ENCODE results near the gene WDR6.
"Not testable (repeated sequence)": the region's sequence is repeated elsewhere in the genome, so short reads cannot be mapped to it uniquely, and the experiment has no call there.

WDR6 gene

DNA sequence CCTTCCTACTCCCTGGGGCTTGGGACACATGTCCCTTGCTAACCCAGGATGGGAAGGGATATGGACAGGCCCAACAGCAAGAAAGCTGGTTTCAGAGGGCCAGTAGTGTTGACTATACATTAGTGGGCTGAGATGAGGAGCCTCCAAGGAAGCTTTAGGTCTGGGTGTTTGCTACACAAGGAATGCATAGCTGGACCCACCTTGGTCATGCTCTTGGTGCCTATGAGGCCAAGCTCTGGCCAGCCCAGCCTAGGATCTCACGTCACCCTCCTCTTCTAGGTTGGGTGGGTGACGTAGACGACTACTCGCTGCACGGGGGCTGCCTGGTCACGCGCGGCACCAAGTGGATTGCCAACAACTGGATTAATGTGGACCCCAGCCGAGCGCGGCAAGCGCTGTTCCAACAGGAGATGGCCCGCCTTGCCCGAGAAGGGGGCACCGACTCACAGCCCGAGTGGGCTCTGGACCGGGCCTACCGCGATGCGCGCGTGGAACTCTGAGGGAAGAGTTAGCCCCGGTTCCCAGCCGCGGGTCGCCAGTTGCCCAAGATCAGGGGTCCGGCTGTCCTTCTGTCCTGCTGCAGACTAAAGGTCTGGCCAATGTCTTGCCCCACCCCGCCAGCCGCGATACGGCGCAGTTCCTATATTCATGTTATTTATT lies 653 bp upstream of the WDR6 start:
- DNase-seq (ENCODE audit: low read depth), result no peak
- TF ChIP-seq, protein P1, sequence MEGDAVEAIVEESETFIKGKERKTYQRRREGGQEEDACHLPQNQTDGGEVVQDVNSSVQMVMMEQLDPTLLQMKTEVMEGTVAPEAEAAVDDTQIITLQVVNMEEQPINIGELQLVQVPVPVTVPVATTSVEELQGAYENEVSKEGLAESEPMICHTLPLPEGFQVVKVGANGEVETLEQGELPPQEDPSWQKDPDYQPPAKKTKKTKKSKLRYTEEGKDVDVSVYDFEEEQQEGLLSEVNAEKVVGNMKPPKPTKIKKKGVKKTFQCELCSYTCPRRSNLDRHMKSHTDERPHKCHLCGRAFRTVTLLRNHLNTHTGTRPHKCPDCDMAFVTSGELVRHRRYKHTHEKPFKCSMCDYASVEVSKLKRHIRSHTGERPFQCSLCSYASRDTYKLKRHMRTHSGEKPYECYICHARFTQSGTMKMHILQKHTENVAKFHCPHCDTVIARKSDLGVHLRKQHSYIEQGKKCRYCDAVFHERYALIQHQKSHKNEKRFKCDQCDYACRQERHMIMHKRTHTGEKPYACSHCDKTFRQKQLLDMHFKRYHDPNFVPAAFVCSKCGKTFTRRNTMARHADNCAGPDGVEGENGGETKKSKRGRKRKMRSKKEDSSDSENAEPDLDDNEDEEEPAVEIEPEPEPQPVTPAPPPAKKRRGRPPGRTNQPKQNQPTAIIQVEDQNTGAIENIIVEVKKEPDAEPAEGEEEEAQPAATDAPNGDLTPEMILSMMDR (IDR thresholded peaks at IDR 0.05; ENCODE audit: control insufficient read depth, insufficient read depth, low read depth, low read length, missing control alignments), result no peak
- peak overlapping the region; percentile 87 for H3K4me3 ChIP-seq (ENCODE audit: control insufficient read depth, low read depth, low read length)

DNA sequence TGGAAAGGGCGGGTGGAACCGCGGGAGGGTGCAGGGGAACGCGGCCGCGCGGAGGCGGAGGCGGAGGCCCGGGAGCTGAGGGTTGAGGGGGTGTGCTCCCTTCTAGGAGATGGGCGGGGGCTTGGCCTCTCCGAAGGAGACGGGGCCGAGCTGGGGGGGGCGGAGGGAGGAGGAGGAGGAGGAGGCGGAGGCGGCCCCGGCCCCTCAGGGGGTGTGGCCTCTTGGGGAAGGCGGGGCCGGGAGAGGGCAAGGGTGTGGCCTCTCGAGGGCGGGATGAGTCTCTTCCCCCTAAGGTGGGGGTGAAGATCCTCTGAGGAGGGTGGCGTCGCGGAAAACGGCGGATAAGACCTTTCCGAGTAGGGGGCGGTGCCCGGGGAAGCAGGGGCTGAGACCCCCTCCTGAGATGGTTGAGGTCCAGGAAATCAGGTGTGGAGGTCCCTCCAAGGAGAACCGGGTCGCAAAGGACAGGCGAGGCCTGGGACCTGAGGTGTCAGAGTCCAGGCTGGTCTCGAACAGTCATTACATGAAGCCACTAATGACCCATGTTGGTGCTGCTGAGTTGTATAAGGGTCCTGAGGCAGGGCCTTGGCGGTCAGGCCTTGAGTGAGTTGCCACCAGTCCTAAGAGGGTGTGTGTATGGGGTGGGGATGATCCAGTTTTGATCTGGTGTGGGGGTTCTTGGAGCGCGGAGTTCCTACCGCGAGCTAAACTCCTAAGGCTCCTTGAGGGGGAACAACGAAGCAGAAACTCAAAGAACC lies 759 bp downstream of the WDR6 start:
- no peak for DNase-seq (ENCODE audit: low read depth)
- peak overlapping the region; percentile 87 for H3K4me3 ChIP-seq (ENCODE audit: control insufficient read depth, low read depth, low read length)
- TF ChIP-seq, protein P1 (IDR thresholded peaks at IDR 0.05; ENCODE audit: control insufficient read depth, insufficient read depth, low read depth, low read length, missing control alignments), result no peak

DNA sequence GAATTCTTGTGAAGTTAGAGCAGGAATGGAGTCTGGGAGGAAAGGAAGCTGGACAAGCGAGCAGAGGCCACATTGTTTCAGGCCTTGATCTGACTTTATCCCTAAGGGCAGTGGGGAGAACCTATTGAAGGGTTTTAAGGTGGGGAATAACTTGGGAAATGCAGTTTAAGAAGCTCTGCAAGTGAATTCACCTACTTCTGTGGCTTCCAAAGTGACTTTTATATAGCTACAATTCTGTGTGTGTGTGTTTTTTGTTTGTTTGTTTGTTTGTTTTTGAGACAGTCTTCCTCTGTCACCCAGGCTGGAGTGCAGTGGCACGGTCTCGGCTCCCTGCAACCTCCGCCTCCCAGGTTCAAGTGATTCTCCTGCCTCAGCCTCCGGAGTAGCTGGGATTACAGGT lies 1.4 kb downstream of the WDR6 start:
- peak overlapping the region; percentile 87 for H3K4me3 ChIP-seq (ENCODE audit: control insufficient read depth, low read depth, low read length)
- not testable (repeated sequence) for DNase-seq (ENCODE audit: low read depth)

DNA sequence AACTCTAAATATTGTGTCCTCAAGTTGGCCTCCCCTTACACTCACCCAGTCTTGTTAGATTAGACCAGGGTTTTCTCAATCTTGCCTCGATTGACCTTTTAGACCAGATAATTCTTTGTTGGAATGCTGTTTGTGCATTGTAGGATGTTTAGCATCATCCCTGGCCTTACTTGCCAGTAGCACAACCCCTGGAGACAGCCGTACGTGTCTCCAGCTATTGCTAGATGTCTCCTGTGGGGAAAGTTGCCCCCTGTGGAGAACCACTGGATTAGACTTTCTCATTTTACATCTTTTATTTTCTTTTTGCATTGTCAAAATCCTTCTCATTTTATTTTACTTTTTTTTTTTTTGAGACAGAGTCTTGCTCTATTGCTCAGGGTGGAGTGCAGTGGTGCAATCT lies 2.2 kb downstream of the WDR6 start:
- H3K4me3 ChIP-seq (ENCODE audit: control insufficient read depth, low read depth, low read length), result no peak overlapping the region
- TF ChIP-seq, protein P1 (IDR thresholded peaks at IDR 0.05; ENCODE audit: control insufficient read depth, insufficient read depth, low read depth, low read length, missing control alignments), result no peak
- no peak for DNase-seq (ENCODE audit: low read depth)

DNA sequence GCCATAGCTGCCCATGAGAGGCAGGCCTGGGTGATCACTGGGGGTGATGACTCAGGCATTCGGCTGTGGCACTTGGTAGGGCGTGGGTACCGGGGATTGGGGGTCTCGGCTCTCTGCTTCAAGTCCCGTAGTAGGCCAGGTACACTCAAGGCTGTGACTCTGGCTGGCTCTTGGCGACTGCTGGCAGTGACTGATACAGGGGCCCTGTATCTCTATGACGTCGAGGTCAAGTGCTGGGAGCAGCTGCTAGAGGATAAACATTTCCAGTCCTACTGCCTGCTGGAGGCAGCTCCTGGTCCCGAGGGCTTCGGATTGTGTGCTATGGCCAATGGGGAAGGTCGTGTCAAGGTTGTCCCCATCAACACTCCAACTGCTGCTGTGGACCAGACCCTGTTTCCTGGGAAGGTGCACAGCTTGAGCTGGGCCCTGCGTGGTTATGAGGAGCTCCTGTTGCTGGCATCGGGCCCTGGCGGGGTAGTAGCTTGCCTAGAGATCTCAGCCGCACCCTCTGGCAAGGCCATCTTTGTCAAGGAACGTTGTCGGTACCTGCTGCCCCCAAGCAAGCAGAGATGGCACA lies 5.3 kb downstream of the WDR6 start:
- TF ChIP-seq, protein P1 (IDR thresholded peaks at IDR 0.05; ENCODE audit: control insufficient read depth, insufficient read depth, low read depth, low read length, missing control alignments), result no peak
- DNase-seq (ENCODE audit: low read depth), result no peak
- H3K4me3 ChIP-seq (ENCODE audit: control insufficient read depth, low read depth, low read length), result no peak overlapping the region

DNA sequence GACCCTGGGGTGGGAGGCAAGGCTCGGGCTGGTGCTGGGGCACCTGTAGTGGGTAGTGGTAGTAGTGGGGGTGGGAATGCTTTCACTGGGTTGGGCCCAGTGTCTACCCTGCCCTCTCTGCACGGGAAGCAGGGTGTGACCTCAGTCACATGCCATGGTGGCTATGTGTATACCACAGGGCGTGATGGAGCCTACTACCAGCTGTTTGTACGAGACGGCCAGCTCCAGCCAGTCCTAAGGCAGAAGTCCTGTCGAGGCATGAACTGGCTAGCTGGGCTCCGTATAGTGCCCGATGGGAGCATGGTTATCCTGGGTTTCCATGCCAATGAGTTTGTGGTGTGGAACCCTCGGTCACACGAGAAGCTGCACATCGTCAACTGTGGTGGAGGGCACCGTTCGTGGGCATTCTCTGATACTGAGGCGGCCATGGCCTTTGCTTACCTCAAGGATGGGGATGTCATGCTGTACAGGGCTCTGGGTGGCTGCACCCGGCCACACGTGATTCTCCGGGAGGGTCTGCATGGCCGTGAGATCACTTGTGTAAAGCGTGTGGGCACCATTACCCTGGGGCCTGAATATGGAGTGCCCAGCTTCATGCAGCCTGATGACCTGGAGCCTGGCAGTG lies 6.0 kb downstream of the WDR6 start:
- TF ChIP-seq, protein P1 (IDR thresholded peaks at IDR 0.05; ENCODE audit: control insufficient read depth, insufficient read depth, low read depth, low read length, missing control alignments), result no peak
- H3K4me3 ChIP-seq (ENCODE audit: control insufficient read depth, low read depth, low read length), result no peak overlapping the region
- no peak for DNase-seq (ENCODE audit: low read depth)
